HG03139 (cell line): ENCODE data around the gene PGBD1.
"Not testable (repeated sequence)": the region's sequence is repeated elsewhere in the genome, so short reads cannot be mapped to it uniquely, and the experiment has no call there.

ENCODE experiments used
- ATAC-seq: cut with Tn5 transposase; IDR thresholded peaks from one replicate; pipeline ENCODE4 v1.9.1; 2021; ENCODE audit not compliant: unreplicated experiment

PGBD1 gene

GRCh38 chr6:28269492-28269891 lies 11.9 kb upstream of the PGBD1 start:
- no peak for ATAC-seq

- no peak for ATAC-seq
These were observed 6.5 kb upstream of the PGBD1 start for GRCh38 chr6:28274888-28275287.

GRCh38 chr6:28277746-28278145 lies 3.6 kb upstream of the PGBD1 start:
- no peak for ATAC-seq

- ATAC-seq = no peak
These were observed 631 bp upstream of the PGBD1 start for GRCh38 chr6:28280595-28281287.

DNA sequence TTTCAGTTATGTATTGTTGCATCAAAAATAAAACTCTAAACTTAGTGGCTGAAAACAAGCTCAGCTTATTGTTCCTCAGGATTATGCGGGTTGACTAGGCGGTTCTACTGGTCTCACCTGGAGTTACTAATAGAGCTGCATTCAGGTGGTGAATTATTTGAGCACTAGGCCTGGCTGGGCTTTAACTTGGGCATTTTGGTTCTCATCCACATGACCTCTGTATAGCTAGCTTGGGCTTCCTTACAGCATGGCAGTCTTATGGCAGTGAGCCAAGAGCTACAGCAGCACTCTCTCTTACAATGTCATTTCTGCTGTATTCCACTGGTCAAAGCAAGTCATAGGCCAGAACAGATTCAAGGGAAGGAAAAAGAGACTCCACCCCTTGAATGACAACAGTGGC lies 1.6 kb downstream of the PGBD1 start:
- ATAC-seq = no peak

- no peak for ATAC-seq
These were observed 10.2 kb downstream of the PGBD1 start for GRCh38 chr6:28291573-28291972.

- no peak for ATAC-seq
These were observed 14.0 kb downstream of the PGBD1 start for GRCh38 chr6:28295326-28295725.

- ATAC-seq = no peak
These were observed 15.2 kb downstream of the PGBD1 start for GRCh38 chr6:28296520-28297060.

- ATAC-seq = peak; percentile 80
These were observed 22.2 kb downstream of the PGBD1 start for GRCh38 chr6:28303570-28303969.

DNA sequence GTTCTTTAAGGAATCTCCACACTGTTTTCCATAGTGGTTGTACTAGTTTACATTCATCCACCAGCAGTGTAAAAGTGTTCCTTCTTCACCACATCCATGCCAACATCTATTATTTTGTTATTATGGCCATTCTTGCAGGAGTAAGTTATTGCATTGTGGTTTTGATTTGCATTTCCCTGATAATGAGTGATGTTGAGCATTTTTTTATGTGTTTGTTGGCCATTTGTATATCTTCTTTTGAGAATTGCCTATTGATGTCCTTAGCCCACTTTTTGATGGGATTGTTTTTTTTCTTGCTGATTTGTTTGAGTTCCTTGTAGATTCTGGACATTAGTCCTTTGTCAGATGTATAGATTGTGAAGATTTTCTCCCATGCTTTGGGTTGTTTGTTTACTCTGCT lies 25.0 kb downstream of the PGBD1 start:
- not testable (repeated sequence) for ATAC-seq

DNA sequence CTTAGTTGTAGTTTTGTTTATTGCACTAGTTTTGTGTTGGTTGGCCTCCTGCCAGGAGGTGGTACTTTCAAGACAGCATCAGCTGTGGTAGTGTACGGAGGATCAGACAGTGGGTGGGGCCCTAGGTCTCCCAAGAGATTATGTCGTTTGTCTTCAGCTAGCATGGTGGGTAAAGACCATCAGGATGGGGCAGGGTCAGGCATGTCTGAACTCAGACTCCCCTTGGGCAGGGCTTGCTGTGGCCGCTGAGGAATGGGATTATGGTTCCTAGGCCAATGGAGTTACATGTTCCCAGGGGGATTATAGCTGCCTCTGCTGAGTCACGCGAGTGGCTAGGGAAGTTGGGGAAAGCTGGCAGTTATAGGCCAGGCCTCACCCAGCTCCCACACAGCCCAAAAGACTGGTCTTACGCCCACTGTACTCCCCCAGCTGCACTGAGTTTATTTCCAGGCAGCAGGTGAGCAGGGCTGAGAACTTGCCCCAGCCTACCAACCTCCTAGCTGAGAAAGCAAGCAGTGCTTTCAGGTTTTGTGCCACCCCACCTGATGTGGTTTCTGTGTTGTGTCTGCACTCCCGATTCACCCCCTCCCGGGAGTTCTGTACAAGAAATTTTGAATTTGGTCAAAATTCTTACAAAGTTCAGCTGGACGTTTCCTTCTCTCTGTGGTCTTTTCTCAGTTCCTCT lies 29.9 kb downstream of the PGBD1 start:
- ATAC-seq = no peak

DNA sequence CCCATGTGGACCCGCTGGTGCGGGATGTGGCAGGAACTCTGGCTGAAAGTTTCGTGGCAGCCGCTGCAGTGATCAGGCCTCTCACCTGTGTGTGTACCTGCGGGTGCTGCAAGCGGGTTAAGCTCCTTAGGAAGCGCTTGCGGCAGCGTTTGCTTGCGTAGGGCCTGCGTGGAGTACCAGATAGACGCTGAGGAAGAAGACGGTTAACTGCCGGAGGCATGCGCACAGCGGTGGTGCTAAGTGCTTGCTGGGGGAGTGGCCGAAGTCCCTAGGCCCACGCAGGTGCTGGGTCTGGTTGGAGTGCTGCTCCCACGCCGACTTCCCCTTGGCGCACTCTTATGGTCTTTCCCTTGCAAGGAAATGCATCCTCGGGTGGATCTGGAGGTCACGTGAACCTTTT lies 31.6 kb downstream of the PGBD1 start:
- no peak for ATAC-seq

GRCh38 chr6:28315628-28316027 lies 34.3 kb downstream of the PGBD1 start:
- no peak for ATAC-seq

- not testable (repeated sequence) for ATAC-seq
These were observed 36.5 kb downstream of the PGBD1 start for GRCh38 chr6:28317866-28318265.

DNA sequence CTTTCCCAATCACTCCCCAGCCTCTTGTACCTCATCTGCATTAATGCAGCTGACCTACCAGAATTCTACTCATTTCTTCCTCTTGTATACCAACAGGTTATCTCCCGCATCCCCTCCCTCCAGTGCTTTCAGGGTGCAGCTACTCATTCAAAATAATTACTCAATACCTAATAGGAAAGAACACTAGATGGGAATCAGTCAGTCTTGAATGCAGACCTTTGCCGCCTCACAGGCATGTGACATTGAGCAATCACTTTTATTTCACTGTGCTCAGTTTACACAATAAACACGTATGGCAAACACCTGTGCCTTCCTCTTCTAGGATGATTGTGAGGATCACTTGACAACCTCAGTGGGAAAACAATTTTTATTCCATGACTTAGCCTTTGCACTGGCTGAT lies 41.3 kb downstream of the PGBD1 start:
- no peak for ATAC-seq

GRCh38 chr6:28323813-28324424 lies 42.5 kb downstream of the PGBD1 start:
- ATAC-seq = no peak

- no peak for ATAC-seq
These were observed 45.1 kb downstream of the PGBD1 start for GRCh38 chr6:28326371-28326948.

DNA sequence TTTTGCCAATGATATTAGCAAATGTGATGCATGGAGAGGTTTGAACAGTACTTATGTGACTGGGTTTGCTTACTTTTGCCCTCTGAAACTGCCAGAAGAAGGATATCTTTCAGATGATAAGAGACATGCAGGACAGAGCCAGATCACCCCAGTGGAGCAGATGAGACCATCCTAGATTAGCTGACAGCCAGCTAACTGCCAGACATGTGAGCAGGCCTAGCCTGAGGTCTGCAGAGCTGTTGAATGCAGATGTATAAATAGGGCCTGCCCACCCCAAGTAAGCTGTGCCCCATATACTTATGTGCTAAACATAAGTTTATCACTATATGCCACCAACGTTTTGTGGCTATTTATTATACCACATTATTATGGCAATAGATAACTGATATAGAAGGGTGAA lies 48.7 kb downstream of the PGBD1 start:
- ATAC-seq = no peak

DNA sequence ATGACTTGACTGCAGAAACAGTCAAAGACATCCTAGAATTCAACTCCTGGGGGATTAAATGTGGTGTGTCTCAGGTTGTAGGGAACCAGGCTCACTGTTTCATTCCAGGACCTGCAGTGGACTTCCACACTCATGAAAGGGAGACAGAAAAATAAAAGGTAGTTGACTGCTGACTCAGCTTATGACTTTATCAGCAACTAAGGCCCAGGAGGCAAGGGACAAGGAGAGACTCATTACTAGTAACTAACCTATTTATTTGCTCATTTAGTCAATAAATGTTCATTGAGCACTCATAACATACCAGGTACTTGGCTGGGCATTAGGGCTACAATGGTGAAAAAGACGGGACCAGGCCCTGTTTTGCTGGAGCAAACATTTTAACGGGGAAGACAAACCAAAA lies 51.7 kb downstream of the PGBD1 start:
- ATAC-seq = no peak

DNA sequence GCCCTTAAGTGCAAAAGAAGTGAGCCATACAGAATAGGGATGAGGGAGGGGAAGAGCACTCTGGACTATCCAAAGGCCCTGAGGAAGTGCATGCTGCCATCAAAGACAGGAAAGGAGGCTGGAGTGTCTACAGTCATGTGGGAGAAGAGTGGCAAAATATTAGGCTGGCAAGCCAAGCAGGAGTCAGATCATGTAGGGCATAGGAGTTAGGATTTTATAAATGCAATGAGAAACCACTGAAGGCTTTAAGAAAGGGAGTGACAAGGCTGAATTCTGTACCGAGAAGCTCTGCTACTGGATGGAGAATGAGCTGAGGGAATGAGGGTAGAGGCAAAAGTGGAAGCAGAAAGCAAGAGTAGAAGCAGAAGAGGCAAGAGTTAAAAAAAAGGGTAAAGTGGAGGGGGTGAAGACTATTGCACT lies 52.2 kb downstream of the PGBD1 start:
- ATAC-seq = no peak

DNA sequence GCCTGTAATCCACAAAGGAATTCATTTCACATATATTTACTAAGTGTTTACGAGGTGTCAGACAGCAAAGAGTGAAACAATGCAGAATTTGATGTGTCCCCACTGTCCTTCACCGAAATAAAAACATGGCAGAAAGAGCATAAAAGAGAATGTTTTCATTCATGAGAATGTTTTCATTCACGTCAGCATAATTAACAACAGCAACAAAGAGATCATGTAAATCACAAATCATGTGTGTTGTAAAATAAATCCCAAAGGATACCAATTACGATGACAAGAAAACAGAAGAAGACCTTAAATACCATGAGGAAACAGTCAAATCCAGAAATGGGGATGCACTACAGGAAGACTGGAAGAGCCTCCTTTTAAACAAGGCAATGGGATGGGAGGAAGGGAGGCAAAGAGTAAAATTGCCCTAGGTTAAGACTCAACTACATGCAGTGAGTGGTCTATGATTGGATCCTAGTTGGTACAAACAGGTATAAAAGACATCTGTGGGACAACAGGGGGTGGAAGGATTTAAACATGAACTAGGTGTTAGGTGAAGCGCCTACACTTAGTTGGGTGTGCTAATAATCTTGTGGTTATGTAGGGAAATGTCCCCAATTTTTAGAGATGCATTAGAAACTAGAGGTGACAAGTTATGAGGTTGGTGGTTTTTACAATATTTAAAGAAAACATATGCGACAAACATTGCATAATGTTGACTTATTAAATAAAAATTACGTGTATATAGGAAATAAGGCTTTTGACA lies 53.1 kb downstream of the PGBD1 start:
- no peak for ATAC-seq
